GM12878 (cell line): ENCODE results near the gene MCOLN3. TPM values are rescaled to one million over a fixed set of nuclear protein-coding genes. Genes with fewer than 3 reads are reported as not detected.

ENCODE experiments used
- ATAC-seq: fragments of 200-7000 bp; cut with Tn5 transposase; 3 replicates; pipeline ENCODE4 v1.9.1; 2020; ENCODE audit warnings: mild to moderate bottlenecking, moderate library complexity
- BruUV-seq: library from RNA; stranded (reverse); fragments of 400-500 nt; replicated peaks from 2 replicates; lab custom pipeline; 2021; lab: Mats Ljungman, UMichigan
- CTCF ChIA-PET: fragments of 300-600 bp; sonication (Branson Sonifier 250); formaldehyde crosslinking; extraction: SDS; loops from one replicate; lab custom pipeline; 2021; ENCODE audit warnings: inconsistent platforms; lab: Yijun Ruan, JAX
- POLR2A ChIA-PET: fragments of 350-600 bp; formaldehyde crosslinking; extraction: SDS; loops from one replicate; lab custom pipeline; 2021; ENCODE audit warnings: inconsistent platforms; lab: Charles Lee
- RAD21 ChIA-PET: fragments of 300-600 bp; sonication (Branson Sonifier 250); formaldehyde crosslinking; loops from one replicate; lab custom pipeline; 2023; ENCODE audit warnings: antibody characterized with exemption; ENCODE audit not compliant: unreplicated experiment; lab: Charles Lee
- SMC1A ChIA-PET: fragments of 300-600 bp; sonication (Branson Sonifier 250); formaldehyde crosslinking; loops from one replicate; lab custom pipeline; 2023; ENCODE audit not compliant: unreplicated experiment, uncharacterized antibody; lab: Charles Lee
- DNase-seq: peaks from one replicate; pipeline ENCODE4 v3.0.0-alpha.2; 2011; ENCODE audit warnings: low read depth, low spot score
- FAIRE-seq: peaks from 3 replicates; lab custom pipeline; 2011; peaks lifted over from hg19 to GRCh38; lab: Jason Lieb, UNC
- H2AFZ ChIP-seq: 2 replicates; pipeline ENCODE4 v1.6.0; 2011; ENCODE audit warnings: low read depth, low read length, control low read depth; ENCODE audit not compliant: control insufficient read depth
- H3K27ac ChIP-seq: 2 replicates; pipeline ENCODE4 v1.5.1; 2011; ENCODE audit warnings: control low read depth; ENCODE audit not compliant: control insufficient read depth, insufficient read depth
- H3K27me3 ChIP-seq, 2 experiments: replicated peaks in 1 of 2; 2 replicates each; pipeline versions ENCODE4 v1.6.0 to v1.6.1; 2011; ENCODE audit warnings: low read length in 1 of 2; ENCODE audit not compliant: control insufficient read depth in 2 of 2, insufficient read depth in 2 of 2
- H3K36me3 ChIP-seq, 2 experiments: 2 replicates each; pipeline ENCODE4 v1.5.1; 2011; ENCODE audit warnings: low read length in 1 of 2; ENCODE audit not compliant: control insufficient read depth in 2 of 2, insufficient read depth in 2 of 2
- H3K4me1 ChIP-seq: 2 replicates; pipeline ENCODE4 v1.6.1; 2011; ENCODE audit warnings: mild to moderate bottlenecking, low read length, moderate library complexity, mixed read lengths; ENCODE audit not compliant: control insufficient read depth, insufficient read depth
- H3K4me2 ChIP-seq: 2 replicates; pipeline ENCODE4 v1.6.0; 2011; ENCODE audit warnings: control low read depth; ENCODE audit not compliant: control insufficient read depth, insufficient read depth
- H3K4me3 ChIP-seq: fragments of 200-600 bp; sonication (generic); 2 replicates; pipeline ENCODE4 v1.5.1; 2016
- H3K79me2 ChIP-seq: 2 replicates; pipeline ENCODE4 v1.6.0; 2011; ENCODE audit warnings: low read length; ENCODE audit not compliant: control insufficient read depth, insufficient read depth
- H3K9ac ChIP-seq: 2 replicates; pipeline ENCODE4 v1.8.0; 2011; ENCODE audit warnings: low read length, control low read depth, mixed read lengths; ENCODE audit not compliant: control insufficient read depth, insufficient read depth
- H3K9me3 ChIP-seq: replicated peaks from 3 replicates; pipeline ENCODE4 v1.5.1; 2011; ENCODE audit warnings: mild to moderate bottlenecking, low read length; ENCODE audit not compliant: control insufficient read depth, insufficient read depth
- H4K20me1 ChIP-seq: 2 replicates; pipeline ENCODE4 v1.6.0; 2011; ENCODE audit not compliant: control insufficient read depth, insufficient read depth
- CUX1 ChIP-seq: IDR thresholded peaks from 2 replicates; pipeline ENCODE4 v1.6.1; 2012; ENCODE audit warnings: improper control_type of control experiment, low read depth, low read length; ENCODE audit not compliant: insufficient replicate concordance
- NFIC ChIP-seq: IDR thresholded peaks from 2 replicates; pipeline ENCODE4 v1.6.1; 2012; ENCODE audit warnings: low read depth, mild to moderate bottlenecking, inconsistent platforms, low read length, moderate library complexity
- YY1 ChIP-seq: IDR thresholded peaks from 2 replicates; pipeline ENCODE4 v1.6.1; 2011; ENCODE audit warnings: low read depth, mild to moderate bottlenecking, low read length
- ZBTB11 ChIP-seq: fragments of 450-650 bp; formaldehyde crosslinking; IDR thresholded peaks from 2 replicates; pipeline ENCODE4 v1.5.0; 2022; ENCODE audit warnings: mild to moderate bottlenecking, missing genetic modification characterization
- WGBS: methylation state at CpG from one replicate; pipeline ENCODE4 v1.1.6; 2016; ENCODE audit warnings: low lambda C conversion rate; ENCODE audit not compliant: insufficient replicate concordance, insufficient coverage; ENCODE audit errors: missing lambda C conversion rate; 5-methylcytosine and 5-hydroxymethylcytosine counted together
- in situ Hi-C: fragments of 300-500 bp; cut with MboI; formaldehyde crosslinking; loops from 9 replicates; pipeline ENCODE4 v1.14.3; 2018; ENCODE audit warnings: mixed read lengths
- intact Hi-C: fragments of 100-400 bp; cut with micrococcal nuclease; formaldehyde crosslinking; loops from one replicate; pipeline ENCODE4 v1.14.2; 2022; ENCODE audit not compliant: unreplicated experiment
- polyA plus RNA-seq, 11 experiments: library from polyadenylated mRNA; depleted of rRNA in 4 of 11; unstranded in 6 of 11; stranded (reverse) in 5 of 11; fragments of >200 nt; fragmentation: Nextera tagmentation in 4 of 11; fragmentation: Illumina TruSeq in 1 of 11; extraction: Ambion mirVana in 4 of 11; extraction: Trizol in 1 of 11; gene quantifications; 1 replicate in 1 of 11; 2 replicates in 10 of 11; pipeline versions ENCODE4 v1.2.1 to v1.2.3, GENCODE V29; 2011 to 2016; ENCODE audit warnings: inconsistent platforms in 2 of 11, missing spikeins in 2 of 11, low read depth in 1 of 11
- total RNA-seq, 4 experiments: library from RNA; depleted of rRNA in 3 of 4; stranded (reverse); fragments of >200 nt in 3 of 4; fragmentation: Illumina TruSeq in 1 of 4; extraction: Trizol in 1 of 4; gene quantifications; 2 replicates each; pipeline versions ENCODE4 v1.2.1 to v1.2.3, GENCODE V29; 2013 to 2021
- TF ChIP-seq, protein P1 (sequence below): fragments of 450-650 bp; IDR thresholded peaks from 2 replicates; pipeline ENCODE4 v1.6.1; 2017; ENCODE audit warnings: antibody characterized with exemption, mild to moderate bottlenecking, moderate library complexity
- TF ChIP-seq, protein P2 (sequence below): fragments of 450-650 bp; IDR thresholded peaks from 2 replicates; pipeline ENCODE4 v1.6.1; 2016; ENCODE audit warnings: mild to moderate bottlenecking

Gene MCOLN3
- total and polyA plus RNA-seq, 10 of the 15 experiments (the other 5 are each of a cell fraction or from before 2014, with no cell fraction given), result 0.48 to 7.4 (median 3.8) TPM

DNA sequence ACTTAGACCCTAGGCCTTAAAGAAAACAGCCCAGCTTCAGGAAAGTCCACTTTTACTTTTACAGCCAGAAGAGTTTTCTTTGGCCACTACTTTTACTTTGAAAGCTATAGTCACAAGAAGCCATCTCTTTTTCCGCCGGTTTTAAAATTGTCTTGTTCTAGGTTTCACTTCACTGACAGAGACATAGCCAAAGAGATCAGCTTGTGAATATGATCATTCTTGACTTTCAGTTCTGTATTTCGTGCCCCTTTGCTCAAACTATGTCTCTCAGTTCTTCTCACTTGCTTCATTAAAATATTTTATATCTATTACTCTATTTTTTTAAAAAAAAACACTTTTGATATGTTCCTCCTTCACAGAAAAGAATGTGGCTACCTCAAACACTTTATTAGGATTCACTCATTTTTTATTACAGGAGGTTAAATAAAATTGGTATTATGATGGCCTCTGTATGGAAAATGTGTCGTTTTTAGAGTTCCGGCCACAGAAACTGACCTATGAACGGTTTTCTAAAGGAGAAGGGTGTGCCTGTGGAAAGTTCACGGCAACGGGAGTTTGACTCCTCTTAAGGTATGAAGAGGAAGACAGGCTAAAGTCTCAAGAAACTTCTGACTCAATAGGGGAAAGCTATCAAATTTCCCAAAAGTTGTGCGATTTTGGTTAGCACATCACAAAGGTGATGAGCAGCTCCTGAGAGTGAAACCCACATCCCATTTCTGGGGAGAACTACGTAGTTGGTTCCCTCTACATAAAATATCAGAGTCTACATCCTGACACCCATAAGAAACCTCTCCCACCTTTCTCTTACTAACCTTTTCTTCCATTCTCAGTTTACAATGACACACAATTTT lies 52.6 kb downstream of the MCOLN3 start:
- peak overlapping the region; percentile 79 for H3K4me2 ChIP-seq
- no peaks in the 10 kb centered on the region for H3K27me3 ChIP-seq
- 0 out of 4 replicates have a peak, but pooled peaks cover 0 to 2% of the 10 kb centered on the region in 2 experiments for H3K36me3 ChIP-seq
- in situ Hi-C loops (loop anchor here (25.0 kb wide), 1 partner anchor 1917 kb away; the partner anchor contains the start of genes HS2ST1 and SELENOF), intact Hi-C loops (loop anchor here (1.0 to 10.0 kb wide), 5 partner anchors 25 to 421 kb away; partner anchors contain the start of gene CTBS)
- peak overlapping the region; percentile 99 for H3K27ac ChIP-seq
- H3K4me1 ChIP-seq, result 0 out of 2 replicates have a peak, but pooled peaks cover 3% of the 10 kb centered on the region
- FAIRE-seq (peak; percentile 94), ATAC-seq (peak; percentile 39), DNase-seq (no peak)
- H3K79me2 ChIP-seq, result peaks cover 90% of the 10 kb centered on the region
- H4K20me1 ChIP-seq, result no peaks in the 10 kb centered on the region
- POLR2A ChIA-PET, result interaction anchor here (0.9 to 3.6 kb wide), 7 partner anchors 12 to 281 kb away, joined by 3 to 48 read pairs (median 6); partner anchors contain the start of gene BCL10
- H3K9ac ChIP-seq, result peak overlapping the region; percentile 97
- 1% methylated on average over 10 of the region's 10 CpGs for WGBS
- no peaks in the 10 kb centered on the region; the same call in 2 of the 3 replicates for H3K9me3 ChIP-seq
- SMC1A ChIA-PET, result interaction anchor here (1.2 to 4.1 kb wide), 10 partner anchors 11 to 126 kb away, joined by 3 to 61 read pairs (median 12); no protein-coding TSS in a partner anchor
- CTCF ChIA-PET, result interaction anchor here (1.2 to 3.7 kb wide), 11 partner anchors 11 to 264 kb away, joined by 3 to 49 read pairs (median 5); partner anchors contain the start of gene C1orf52
- peak overlapping the region; percentile 95 for H3K4me3 ChIP-seq
- RAD21 ChIA-PET, result interaction anchor here (0.9 to 7.2 kb wide), 10 partner anchors 19 to 66 kb away, joined by 3 to 62 read pairs (median 16); partner anchors contain the start of gene MCOLN3
- BruUV-seq, result TSS peak; percentile 47
- no peak overlapping the region for H2AFZ ChIP-seq
- peak; percentile 6; the same call in 1 of the 2 replicates for TF ChIP-seq YY1
- TF ChIP-seq NFIC, result peak; percentile 87
- no peak for TF ChIP-seq CUX1
- TF ChIP-seq, protein P1, sequence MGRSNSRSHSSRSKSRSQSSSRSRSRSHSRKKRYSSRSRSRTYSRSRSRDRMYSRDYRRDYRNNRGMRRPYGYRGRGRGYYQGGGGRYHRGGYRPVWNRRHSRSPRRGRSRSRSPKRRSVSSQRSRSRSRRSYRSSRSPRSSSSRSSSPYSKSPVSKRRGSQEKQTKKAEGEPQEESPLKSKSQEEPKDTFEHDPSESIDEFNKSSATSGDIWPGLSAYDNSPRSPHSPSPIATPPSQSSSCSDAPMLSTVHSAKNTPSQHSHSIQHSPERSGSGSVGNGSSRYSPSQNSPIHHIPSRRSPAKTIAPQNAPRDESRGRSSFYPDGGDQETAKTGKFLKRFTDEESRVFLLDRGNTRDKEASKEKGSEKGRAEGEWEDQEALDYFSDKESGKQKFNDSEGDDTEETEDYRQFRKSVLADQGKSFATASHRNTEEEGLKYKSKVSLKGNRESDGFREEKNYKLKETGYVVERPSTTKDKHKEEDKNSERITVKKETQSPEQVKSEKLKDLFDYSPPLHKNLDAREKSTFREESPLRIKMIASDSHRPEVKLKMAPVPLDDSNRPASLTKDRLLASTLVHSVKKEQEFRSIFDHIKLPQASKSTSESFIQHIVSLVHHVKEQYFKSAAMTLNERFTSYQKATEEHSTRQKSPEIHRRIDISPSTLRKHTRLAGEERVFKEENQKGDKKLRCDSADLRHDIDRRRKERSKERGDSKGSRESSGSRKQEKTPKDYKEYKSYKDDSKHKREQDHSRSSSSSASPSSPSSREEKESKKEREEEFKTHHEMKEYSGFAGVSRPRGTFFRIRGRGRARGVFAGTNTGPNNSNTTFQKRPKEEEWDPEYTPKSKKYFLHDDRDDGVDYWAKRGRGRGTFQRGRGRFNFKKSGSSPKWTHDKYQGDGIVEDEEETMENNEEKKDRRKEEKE, result no peak
- TF ChIP-seq, protein P2, sequence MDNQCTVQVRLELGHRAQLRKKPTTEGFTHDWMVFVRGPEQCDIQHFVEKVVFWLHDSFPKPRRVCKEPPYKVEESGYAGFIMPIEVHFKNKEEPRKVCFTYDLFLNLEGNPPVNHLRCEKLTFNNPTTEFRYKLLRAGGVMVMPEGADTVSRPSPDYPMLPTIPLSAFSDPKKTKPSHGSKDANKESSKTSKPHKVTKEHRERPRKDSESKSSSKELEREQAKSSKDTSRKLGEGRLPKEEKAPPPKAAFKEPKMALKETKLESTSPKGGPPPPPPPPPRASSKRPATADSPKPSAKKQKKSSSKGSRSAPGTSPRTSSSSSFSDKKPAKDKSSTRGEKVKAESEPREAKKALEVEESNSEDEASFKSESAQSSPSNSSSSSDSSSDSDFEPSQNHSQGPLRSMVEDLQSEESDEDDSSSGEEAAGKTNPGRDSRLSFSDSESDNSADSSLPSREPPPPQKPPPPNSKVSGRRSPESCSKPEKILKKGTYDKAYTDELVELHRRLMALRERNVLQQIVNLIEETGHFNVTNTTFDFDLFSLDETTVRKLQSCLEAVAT, result peak; percentile 73
- TF ChIP-seq ZBTB11, result no peak
